Occipital lobe (tissue), 2 donors: Measurements from ENCODE around the gene APMAP. TPM values are rescaled to one million over a fixed set of nuclear protein-coding genes. Genes with fewer than 3 reads are reported as not detected.

ENCODE experiments used
- DNase-seq: peaks from one replicate; lab custom pipeline; 2025; lab: John Stamatoyannopoulos, UW
- total RNA-seq: library from RNA; depleted of rRNA; stranded (reverse); fragments of >200 nt; gene quantifications from one replicate; pipeline ENCODE4 v1.2.3, GENCODE V29; 2014

The APMAP gene
- total RNA-seq, 1 donor from 2014 or later, result 60.7 TPM

DNA sequence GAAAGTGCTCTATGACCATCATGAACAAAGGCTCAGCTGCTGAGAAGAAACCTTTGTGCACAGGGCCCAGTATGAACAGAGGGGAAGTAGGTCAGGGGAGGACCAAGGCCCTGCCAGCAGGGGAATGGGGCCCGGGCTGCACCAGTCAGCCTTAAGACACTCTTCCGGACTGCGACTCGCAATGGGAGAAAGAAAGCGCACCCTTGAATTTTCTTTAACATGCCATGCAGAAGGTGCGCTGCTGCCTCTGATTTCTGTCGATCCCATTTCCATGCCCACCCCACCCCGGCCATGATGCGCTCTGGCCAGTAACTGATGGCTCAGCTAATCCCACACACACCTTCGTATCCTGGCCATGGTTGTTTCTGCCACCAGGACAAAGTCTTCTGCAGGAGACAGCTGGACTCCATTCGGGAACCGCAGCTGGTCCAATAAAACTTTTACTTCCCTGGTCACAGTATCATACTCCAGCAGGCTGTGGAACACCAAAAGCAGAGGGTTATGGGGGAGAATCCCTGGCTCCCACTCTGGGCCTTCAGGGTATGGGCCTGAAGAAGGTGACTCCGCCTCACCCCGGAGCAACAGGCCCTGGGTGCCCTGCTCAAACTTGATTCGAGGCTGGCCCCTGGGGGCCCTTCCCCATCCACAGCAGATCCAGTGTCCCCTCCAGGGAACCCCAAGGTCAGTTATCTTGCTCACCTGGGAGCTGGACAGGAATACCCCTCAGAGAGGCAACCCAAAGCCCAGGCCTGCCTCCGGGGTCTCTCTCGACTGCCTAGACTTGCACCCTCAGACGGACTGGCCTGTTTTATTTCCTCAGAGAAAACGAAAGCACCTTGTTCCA is 23.1 kb downstream of the APMAP start:
- DNase-seq, result no peak

DNA sequence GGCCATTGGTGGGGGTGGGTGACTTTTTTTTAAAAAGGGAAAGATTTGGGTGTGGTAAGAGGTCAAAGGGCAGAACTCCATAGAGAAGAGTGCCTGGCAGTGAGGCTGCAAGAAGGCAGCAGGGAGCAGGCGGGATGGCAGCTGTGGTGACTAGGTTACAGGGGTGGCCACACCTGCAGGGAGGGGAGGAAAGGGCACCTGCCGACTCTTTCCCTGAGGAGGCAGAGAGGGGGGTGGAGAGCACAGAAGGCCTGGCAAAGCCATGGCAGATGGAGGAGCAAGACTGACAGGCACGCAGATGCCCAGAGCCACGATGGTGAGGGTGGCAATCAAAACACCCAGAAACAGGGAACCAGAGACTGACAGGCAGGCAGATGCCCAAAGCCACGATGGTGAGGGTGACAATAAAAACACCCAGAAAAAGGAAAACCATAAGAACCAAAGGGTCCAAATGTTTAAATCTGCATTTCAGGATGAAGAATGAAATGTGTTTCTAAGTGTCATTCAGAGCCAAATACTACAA is 24.2 kb downstream of the APMAP start:
- no peak for DNase-seq

DNA sequence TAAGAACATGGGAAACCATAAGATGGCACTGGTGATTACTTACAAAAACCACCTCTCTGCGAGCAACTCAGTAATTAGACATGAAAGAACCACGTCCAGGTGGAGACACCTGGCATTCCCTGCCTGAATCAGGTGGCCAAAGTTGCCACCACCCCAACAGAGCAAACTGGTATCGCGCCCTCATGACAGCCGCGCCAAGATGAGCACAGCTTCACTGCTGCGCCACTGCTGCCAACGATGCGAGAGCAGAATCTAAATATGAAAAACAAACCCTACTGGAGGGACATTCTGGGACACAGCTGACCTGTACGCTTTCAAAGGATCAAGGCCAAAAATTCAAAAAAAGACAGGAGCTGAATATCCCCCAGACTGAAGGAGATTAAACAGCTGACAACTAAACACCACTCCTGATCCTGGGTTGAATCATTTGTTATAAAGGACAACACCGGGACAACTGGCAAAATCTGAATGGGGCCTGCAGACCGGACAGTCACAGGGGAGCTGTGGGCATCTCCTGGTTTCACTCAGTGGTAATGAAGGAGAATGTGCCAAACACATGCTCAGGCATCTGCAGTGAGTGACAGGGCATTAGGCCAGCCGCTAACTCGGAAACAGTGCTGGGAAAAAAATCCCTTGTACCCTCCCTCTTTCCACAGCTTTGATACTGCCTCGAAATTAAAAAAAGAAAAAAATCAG is 26.1 kb downstream of the APMAP start:
- DNase-seq, result no peak

DNA sequence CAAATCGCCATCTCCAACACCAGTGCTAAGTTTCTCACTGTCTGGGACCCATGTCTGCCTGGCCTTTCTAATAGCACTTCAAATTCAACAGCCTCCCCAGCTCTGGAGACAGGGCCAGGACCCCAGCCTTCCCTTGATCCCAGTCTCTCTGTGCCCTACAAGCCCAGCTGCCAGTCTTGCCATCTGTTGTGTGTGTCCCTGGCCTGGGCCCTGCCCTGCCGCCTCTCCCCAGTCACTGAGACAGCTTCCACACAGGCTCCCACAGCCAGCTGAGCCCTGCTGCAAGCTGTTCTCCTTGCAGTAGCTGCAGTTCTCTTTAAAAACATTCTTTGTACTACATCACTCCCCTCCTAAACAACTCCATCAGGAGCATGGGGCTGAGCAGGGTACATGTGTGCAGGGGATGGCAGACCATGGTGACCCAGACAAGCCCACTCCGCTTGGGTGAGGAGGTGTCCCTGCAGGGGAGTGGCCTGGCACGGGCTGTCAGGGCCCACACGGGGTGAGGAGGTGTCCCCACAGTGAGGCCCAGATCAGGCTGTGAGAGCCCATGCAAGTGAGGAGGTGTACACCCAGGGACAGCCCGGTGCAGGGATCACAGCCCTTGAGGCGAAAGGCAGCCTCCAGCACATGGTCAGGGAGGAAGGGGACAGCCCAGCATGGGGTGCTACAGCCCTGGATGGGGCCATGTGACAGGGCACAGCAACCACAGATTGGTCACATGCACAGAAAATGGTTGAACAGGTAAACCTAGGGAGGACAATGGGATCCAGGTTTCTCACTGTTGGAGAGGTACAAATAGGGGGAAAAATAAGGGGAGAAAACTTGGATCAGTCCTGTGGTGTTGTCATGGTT is 27.3 kb downstream of the APMAP start:
- no peak for DNase-seq

DNA sequence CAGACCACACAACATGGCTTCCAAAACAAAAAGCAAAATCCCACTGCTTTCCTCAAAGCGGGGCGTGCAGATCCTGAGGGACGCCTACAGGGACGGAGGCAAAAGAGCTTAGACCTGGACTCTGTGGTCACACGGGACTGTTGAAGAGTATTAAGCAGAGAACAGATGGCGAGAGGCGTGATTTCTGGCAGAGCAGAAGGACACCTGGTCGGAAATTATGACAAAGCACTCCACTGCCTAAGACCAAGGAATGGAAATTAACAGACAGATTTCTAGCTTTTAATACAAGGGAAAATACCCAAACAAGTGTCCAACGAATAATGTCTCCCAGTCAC is 28.1 kb downstream of the APMAP start:
- DNase-seq, result no peak

DNA sequence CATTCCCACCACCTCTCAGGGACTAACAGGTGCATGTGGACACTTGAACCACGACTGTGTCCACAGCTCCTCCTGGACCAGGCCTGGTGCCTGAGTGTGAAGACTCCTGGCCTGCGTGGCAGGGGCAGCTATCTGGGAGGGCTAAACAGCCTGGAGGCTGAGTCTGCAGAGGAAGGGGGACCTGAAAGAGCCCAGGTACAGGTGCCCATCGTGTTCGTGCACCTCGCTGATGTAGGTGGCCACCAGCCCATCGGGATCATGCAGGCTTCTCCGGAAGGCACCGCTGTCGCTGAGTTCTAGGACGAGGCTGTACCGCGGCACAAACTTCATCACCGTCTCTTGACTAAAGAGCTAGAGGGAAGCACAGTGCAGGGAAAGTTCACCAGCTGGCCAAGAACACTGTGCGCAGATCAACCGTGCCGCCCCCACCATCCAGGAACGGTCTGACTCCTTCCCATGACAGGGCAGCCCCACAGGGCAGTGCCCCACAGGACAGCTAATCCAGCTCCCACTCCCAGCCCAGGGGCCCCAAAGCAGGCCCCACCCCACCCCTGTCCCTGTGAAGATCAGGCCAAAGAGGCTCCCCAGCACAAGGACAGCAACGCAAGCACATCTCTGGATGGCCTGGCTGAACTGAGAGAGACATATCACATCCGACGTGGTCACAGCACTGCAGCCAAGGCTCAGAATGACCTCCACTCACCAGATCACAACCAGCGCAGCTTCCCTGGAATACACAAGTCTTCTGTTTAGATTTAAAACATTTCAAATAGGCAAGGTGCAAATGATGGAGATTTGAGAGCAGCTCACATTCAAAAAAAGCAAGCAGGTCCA is 28.7 kb downstream of the APMAP start:
- no peak for DNase-seq

DNA sequence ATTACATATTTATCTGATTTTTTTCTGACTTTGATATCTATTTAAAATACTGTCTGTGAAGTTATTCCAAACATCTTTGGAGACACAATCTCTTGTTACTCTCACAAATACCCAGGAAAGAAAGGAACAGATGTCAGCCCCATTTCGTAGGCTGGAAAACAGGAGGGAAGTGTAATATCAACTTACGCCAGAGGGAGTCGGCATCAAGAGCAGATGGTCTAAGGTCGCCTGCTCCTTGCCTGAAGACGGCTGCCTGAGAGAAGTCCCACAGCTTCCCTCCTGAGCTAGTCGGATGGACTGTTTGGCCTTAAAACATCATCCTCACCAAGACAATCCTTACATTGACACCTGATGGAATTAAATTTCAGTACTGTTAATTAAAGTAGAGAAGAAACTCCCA is 30.0 kb downstream of the APMAP start:
- no peak for DNase-seq

DNA sequence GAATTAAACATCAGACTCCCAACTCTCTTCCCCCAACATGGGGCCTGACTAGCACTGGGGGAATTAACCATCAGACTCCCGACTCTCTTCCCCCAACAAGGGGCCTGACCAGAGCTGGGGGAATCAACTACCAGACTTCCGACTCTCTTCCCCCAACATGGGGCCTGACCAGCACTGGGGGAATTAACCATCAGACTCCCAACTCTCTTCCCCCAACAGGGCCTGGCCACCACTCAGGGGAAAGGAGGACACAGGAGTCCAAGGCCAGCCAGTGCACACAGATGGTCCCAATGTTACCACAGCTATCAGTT is 30.4 kb downstream of the APMAP start:
- DNase-seq, result no peak

DNA sequence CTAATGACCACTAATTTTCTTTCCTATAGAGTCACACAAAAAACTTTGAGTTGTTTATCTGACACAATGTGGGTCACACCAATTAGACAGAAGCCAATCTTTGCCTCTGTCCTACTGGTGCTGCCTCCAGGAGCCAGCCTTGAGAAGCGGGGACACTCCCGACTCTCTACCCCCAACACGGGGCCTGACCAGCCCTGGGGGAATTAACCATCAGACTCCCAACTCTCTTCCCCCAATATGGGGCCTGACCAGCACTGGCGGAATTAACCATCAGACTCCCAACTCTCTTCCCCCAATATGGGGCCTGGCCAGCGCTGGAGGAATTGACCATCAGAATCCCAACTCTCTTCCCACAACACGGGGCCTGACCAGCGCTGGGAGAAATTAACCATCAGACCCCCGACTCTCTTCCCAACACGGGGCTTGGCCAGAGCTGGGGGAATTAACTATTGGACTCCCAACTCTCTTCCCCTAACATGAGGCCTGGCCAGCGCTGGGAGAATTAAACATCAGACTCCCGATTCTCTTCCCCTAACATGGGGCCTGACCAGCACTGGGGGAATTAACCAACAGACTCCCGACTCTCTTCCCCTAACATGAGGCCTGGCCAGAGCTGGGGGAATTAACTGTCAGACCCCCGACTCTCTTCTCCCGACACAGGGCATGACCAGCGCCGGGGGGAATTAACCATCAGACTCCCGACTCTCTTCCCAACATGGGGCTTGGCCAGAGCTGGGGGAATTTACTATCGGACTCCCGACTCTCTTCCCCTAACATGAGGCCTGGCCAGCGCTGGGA is 31.0 kb downstream of the APMAP start:
- DNase-seq, result no peak

DNA sequence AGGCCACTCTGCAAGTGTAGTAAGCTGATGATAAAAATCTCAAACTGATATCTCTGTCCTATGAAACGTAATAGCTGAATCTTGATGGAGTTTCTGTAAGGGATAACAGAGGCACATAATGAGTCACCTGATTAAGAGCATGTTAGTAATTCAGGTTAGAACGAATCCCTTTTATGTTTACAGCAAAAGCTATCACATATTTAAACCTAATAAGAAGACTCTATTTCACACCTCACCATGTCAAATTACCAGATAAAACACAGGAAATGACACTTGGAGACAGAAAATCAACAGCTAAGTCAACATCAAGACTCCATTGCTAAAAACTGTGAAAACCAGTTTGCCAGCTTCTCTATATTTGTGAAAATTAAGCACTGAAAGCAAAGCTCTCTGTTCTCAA is 31.7 kb downstream of the APMAP start:
- no peak for DNase-seq

DNA sequence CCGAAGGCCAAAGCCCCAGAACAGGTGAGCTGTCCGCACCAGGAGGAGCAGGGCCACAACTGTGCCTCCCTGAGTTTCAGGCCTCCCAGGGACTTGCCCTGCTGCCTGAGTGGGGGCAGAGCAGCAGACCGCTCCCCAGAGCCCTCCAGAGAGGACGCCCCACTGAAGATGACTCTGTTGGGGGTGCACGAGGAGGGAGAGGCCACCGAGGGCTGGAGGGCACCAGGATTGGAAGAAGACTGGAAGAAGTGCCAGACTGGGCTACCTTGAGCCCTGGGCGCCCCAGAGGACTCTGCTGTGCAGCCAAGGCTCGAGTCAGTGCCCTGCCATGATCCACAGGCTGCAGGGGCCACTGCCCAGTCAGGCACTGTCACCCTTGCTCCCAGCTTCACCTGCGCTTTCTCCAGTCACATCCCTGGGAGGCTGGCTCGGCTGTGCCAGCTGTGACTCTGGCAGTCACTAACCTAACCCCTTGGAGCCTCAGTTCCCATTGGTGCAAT is 32.2 kb downstream of the APMAP start:
- DNase-seq, result no peak

DNA sequence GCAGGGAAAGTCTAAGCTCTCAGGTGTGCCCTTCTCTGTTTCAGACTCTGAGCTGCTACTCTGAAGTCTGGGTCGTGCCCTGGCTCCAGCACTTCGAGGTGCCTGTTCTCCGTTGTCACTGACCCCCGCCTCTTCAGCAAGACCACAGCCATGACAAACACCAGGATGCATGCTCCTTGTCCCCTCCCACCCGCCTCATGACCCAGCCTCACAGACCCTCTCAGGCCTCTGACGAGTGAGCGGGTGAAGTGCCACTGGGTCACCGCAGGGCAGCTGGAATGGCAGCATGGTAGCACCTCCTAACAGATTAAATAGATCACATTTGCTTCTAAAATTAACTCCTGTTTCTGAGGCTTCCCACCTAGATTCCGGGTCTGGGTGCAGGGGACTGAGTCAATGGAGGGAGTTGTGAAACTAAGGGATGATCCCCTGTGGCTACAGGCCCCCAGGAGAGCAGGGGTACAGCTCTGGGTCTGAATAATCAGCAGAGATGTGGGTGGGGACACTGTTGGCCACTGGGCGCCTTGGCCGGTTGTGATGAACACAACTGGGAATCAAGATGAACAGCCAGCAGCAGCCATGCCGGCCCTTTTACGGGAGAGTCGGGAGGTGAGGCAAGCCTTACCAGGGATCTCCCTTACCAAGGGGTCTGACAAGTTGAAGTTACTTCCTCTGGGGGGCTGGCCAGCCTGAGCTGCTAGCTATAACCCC is 32.8 kb downstream of the APMAP start:
- no peak for DNase-seq

DNA sequence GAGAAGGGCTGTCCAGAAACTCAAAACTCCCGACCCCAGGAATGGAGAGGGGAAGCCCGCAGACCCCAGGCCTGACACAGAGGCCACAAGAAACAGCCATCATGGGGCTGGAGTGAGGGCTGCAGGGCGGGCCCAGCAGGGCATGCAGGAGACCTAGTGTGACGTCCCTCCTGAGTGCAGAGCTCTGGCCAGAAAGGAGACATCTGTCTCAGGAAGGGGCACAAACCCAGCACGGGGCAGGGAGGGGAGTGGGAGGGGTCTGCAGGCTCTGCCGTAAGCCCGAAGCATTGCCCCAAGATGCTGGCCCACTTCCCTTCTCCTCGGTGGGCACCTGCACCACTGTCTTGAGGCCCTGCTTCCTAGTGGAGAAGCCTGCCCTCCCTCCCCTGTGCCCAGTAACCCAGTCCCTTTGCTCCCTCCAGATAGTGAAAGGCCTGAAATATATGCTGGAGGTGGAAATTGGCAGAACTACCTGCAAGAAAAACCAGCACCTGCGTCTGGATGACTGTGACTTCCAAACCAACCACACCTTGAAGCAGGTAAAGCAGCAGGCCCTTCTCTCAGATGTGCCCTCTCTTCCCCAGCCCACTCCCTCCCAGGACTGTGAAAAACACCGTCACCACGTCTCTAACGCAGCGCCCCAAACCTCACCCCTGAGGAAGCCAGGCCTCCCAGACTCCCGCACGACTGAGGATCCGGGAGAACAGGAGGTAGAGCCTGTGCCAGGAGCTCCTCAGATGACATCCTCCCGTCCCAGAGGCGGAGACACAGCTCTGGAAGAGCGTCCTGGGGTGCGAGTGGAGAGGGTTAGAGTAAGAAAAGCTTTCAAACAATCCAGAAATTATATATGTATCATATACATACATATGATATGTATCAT is 33.8 kb downstream of the APMAP start:
- DNase-seq, result no peak

DNA sequence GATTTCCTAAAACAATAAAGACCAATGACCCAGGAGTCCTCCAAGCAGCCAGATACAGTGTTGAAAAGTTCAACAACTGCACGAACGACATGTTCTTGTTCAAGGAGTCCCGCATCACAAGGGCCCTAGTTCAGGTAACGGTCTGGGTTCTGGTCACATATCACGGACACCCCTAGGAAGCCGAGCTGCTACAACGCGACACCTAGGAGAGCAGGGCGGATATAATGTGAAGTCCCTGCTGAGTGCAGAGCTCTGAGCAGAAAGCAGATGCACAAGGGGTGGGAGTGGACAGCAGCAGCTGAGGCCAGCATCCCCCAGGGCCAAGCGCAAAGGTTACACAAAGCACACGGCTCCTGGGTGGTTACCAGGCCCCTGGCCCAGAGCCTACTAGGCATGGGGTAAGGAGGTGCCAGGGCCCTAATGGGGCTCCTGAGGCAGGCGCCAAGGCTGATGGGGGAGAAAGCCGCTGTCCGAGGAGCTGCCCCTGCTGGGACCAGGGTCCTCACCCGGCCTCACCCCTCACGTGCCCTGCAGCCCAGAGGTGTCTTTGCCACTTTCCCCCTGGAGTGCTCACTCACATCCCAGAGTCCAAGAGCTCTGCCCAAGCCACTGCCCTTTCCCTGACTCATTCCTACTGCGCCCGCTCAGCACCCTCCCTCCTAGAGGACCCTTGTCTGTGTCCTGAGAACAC is 35.1 kb downstream of the APMAP start:
- DNase-seq, result no peak

DNA sequence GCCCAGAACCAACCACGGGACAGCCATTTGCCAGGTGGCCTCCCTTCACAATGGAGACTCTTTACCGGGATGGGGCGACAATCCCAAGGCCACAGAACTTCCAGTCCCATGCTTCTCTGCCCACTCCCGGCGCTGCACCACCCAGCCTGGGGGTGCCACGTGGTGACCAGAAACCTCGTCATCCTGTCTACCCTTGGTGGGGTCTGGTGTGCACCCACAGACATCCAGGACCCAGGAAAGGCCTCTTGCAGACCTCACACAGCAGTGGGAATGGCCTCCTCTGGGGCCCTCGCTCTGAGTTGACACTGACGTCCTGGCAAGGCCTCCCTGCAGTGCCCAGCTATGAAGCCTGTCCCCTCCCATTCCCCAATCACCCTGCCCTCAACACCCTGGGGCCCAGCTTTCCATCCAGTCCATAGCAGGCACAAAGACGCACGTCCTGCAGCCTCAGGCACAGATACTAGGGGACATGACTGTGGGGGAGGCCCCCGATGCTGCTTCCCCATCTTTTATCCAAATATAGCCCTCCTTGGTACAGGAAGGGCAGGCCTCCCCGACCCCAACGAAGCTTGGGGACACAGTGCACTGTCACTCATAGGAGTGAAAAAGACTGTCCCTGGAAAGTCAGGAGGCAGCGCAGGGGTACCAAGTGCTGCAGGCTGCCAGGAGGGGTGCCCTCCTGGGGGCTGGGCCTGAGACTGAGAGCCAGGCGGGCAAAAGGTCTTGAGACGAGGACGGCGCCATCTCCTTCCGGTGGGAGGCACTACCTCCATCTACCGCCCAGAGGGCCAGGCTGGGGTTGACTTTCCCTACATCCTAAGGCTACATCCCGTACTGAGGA is 36.3 kb downstream of the APMAP start:
- no peak for DNase-seq

DNA sequence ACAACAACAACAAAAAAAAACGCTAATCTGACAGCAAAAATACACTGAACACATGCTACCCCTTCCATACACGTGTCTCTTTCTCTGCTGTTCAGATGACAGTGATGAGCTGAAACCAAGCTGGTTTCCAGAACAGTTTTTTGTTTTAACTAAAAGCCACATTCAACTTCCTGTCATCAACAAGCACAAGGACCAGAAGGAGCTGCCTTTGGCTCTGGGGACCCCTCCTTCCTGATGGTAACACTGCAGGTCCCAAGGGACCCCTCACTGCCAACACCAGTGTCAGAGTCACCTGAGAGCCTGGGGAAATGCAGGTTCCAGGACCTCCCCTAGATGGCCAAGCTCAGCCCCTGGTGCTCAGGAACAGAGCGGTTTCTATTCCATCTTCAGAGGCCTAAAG is 37.5 kb downstream of the APMAP start:
- no peak for DNase-seq

DNA sequence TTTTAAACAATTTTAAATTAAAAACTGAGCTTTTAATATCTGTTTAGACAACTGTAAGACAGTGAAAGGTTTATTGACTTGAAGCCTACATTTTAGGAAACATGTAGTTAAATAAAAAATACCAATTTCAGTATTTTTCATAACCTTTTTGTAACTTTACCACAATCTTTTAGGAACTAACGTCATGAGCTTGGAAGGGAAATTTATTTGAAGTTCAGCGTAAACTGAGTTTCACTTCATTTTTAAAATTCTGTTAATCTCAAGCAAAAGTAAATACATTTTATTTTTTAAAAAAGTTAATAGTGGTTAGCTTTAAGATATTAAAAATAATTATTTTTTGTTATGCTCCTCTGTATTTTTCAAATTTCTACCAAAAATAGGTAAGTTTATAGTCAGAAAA is 38.0 kb downstream of the APMAP start:
- DNase-seq, result no peak
